IPS DF 4.7 (cell line): ENCODE results near the gene LEPR.
"Not testable (repeated sequence)": the region's sequence is repeated elsewhere in the genome, so short reads cannot be mapped to it uniquely, and the experiment has no call there.

ENCODE experiments used
- DNase-seq: peaks from one replicate; pipeline ENCODE4 v3.0.0-alpha.2; 2013; ENCODE audit warnings: low spot score; ENCODE audit errors: extremely low read depth

LEPR gene

GRCh38 chr1:65434760-65435159 lies 14.3 kb downstream of the LEPR start:
- no peak for DNase-seq

DNA sequence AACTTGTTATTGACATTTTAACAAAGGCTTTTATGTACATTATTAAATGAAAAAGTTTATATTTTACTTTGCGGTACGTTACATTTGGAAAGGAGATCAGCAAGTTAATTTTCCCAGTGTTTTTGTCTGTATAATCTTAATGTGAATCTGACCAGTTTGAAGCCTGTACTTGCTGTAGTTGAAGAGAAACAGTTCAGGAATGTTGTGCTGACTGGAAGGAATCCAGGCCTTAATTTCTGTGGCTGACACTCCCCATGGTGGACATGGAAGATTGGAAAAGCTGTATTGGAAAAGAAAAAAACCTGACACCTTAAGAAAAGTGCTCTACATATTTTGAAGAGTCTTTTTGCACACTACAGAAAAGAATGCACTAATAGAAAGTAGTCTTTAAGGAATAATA lies 15.5 kb downstream of the LEPR start:
- no peak for DNase-seq

DNA sequence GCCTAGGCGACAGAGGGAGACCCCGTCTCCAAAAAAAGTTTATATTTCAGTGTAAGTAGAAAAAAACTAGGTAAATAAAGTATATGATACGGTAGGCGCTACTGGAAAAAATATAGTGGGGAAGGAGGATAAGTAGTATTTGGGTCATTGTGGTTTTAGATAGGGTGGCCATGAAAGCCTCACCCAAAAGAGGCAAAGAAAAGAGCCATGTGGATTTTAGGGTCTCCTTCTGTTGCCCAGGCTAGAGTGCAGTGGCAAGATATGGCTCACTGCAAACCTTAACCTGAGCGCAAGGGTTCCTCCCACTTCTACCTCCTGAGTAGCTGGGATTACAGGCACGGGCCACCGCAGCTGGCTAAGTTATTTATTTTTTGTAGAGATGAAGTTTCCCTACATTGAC lies 17.1 kb downstream of the LEPR start:
- no peak for DNase-seq

GRCh38 chr1:65440322-65440900 lies 19.9 kb downstream of the LEPR start:
- no peak for DNase-seq

DNA sequence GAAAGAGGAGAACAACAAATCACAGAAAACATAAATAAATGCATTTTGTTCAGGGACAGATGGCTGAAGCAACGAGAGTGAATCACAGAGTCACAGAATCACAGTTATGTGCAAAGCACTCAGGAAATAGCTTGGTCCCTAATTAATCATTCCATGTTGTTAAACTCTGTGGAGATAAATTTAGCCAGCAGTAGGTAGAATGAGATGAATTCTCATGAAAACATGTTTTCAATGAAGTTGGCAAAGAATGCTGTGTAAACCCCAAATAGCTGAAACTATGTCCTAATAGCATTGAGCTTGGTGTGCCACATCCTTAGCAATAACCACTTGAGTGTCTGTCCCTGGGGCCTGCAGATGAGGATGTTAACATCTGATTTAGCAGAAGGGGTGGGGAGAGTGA lies 20.4 kb downstream of the LEPR start:
- DNase-seq = no peak

DNA sequence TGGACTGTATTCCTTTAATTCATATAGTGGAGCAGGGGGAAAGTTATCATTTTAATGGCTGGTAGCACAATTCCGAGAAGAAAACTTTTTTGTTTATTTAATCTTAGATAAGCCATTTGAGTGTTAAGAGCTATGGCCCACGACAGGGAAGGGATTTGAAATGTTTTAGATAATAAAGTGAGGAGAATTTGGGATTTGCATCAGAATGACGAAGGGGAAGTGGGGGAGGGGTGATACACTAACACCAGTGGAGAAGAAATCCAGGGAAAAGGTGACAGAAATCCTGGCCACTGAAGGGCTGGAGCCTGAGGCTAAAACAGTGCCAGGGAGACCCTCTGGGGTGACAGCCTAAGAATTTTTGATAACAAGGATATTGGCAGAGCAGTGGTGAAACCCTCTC lies 21.0 kb downstream of the LEPR start:
- DNase-seq = no peak

DNA sequence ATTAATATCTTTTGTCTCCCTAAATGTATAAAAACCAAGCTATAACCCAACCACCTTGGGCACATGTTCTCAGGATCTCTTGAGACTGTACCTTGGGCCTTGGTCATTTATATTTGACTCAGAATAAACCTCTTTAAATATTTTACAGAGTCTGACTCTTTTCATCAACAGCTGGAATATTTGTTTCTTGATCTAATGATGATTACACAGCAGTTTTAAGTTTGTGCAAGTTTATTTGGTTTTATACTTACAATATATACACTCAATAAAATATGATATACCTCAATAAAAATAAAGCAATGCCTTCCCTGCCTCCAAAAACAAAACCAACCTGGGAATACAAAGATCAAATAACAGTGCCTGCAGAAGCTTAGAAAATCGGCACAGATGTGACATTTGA lies 22.0 kb downstream of the LEPR start:
- no peak for DNase-seq

GRCh38 chr1:65443647-65444046 lies 23.2 kb downstream of the LEPR start:
- no peak for DNase-seq

- no peak for DNase-seq
Measured at GRCh38 chr1:65444128-65444640, 23.7 kb downstream of the LEPR start.

- no peak for DNase-seq
Measured at GRCh38 chr1:65445837-65446236, 25.4 kb downstream of the LEPR start.

DNA sequence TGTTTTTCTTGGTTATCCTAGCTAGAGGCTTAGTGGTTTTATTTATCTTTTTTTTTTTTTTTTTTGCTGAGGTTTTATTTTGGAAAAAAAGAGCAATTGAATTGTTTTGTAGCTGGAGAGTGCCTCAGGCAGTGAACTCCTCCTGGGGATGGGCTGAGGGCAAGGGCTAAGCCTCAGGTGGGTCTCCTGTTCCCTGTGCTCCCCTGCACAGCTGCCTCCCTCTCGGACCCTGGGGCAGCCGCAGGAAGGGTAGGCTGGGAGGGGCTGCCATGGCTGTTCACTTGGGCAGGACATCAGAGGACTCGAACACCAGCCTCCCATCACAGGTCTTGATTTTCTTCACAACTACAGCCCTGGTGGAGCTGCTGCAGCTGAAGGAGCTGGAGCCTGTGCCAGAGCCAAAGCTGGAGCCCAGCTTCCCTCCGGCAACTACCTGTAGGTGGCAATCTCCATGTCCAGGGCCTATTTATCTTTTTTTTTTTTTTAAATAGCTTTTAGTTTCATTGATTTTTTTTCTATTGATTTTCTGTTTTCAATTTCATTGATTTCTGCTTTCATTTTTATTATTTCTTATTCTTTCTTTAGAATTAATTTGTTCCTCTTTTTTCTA lies 28.9 kb downstream of the LEPR start:
- DNase-seq = no peak

- DNase-seq = not testable (repeated sequence)
Measured at GRCh38 chr1:65455678-65456077, 35.2 kb downstream of the LEPR start.

DNA sequence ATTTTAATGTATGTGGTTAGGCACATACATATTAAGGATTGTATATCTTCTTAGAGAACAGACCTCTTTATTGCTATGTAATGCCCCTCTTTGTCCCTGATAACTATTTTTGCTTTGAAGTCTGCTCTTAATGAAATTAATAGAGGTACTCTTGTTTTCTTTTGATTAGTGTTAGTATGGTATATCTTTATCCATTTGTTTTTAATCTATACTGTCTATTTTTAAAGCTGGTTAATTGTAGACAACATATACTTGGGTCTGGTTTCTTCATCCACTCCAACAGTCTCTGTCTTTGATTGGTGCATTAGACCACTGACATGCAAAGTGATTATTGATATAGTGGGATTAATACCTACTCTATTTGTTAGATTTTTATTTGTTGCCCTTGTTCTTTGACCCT lies 36.0 kb downstream of the LEPR start:
- DNase-seq = no peak

DNA sequence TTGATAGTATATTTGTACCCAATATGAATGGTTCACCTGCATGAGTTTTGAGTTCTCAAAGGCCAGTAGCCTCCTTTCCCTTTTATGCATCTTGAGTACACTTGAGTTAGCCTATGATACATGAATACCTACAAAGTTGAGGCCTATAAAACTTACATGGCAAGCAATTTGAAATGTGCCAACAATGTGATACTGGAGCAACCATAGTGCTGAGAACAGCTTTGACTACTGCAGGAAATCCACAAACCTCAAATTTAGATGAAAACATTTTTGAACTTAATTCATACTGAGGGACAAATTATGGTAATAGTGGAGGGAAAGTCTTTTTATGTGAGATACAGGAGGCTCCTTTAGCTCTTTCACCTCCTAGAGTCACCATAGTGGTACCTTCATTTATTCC lies 37.4 kb downstream of the LEPR start:
- no peak for DNase-seq

- no peak for DNase-seq
Measured at GRCh38 chr1:65458730-65459396, 38.4 kb downstream of the LEPR start.

DNA sequence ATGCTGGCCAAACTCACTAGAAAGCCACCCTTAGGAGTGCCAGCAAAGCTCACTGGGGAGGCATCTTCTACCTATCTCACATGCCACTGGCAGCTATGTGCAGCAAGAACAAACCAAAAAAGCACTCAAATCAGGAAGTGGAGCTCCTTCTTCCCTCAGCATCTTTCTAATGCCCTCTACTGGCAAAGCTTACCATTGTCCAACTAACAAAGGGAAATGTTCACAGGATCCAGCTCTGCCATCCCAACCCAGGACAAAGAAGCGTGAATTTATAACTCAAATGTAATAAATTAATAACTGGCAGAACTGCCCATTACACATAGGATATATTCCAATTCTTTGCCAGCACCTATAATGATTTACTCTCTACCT lies 38.9 kb downstream of the LEPR start:
- DNase-seq = no peak

GRCh38 chr1:65465837-65466236 lies 45.4 kb downstream of the LEPR start:
- not testable (repeated sequence) for DNase-seq

GRCh38 chr1:65467536-65467935 lies 47.1 kb downstream of the LEPR start:
- DNase-seq = no peak

DNA sequence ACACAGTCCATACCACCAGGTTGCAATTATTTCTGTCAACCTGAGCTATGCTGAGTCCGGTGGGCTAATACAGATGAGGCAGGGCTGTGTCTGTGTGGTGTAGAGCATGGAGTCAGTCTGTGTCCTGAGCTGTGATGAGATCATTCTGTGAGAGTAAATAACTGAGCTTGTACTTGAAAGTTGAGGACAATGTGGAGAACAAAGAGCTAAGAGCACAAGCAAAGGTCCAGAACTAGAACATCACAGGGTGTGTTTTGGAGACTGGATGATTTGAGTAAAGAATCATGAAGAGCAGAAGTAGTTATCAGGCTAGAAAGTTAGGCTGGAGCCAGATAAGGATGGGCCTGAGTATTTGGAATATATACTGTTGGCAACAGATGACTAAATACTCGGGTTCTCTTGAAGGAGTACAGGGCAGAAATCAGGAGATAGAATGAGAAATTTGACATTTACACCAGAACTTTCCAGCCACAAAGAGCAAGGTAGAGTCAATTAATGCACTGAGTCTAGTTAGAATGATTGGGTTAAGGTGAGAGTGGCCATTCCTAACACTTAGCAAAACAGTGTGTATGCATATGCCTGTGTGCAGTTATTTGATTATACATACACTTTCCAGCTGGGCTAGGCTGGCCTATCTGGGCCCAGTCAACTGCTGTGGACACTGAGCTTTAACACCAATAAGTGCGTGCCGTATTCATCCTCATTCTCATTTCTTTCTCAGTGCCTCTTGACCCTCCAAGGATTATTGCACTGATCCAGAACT lies 48.8 kb downstream of the LEPR start:
- DNase-seq = no peak

DNA sequence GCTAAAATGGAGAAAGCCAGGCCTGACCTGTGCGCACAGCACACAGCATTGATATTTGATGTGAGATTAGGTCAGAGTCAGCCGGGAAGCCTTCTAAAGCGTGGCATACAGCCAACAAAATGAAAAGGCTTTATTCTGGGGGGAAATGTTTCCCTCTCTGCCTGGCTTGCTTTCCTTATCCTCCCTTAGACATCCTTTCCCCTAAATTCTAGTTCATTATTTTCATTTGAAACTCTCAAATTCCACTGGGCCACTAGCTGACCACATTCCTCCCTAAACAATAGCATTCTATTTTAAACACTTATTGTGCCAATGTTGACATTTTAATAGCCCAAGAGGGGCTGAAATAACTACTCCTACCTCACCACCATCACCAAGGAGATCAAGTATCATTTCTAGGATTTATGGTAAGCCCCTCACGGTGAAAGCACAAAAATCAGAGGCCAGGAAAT lies 49.4 kb downstream of the LEPR start:
- no peak for DNase-seq
